Endometrial microvascular endothelial cells (primary cell): Measurements from ENCODE around the gene ZNF28. TPM values are rescaled to one million over a fixed set of nuclear protein-coding genes. Genes with fewer than 3 reads are reported as not detected.
"Not testable (repeated sequence)": the region's sequence is repeated elsewhere in the genome, so short reads cannot be mapped to it uniquely, and the experiment has no call there.

ENCODE experiments used
- in situ Hi-C: cut with HindIII; loops from 2 replicates; pipeline ENCODE4 v1.10.0; 2017; ENCODE audit warnings: low sequenced_read_pairs, low pct_unique_long_range_greater_than_20kb; ENCODE audit errors: inconsistent ontology term
- total RNA-seq: library from RNA; depleted of rRNA; stranded (reverse); fragments of >200 nt; gene quantifications from one replicate; pipeline ENCODE4 v1.2.3, GENCODE V29; 2015; ENCODE audit errors: inconsistent ontology term

ZNF28 gene
- 8.5 TPM for total RNA-seq

DNA sequence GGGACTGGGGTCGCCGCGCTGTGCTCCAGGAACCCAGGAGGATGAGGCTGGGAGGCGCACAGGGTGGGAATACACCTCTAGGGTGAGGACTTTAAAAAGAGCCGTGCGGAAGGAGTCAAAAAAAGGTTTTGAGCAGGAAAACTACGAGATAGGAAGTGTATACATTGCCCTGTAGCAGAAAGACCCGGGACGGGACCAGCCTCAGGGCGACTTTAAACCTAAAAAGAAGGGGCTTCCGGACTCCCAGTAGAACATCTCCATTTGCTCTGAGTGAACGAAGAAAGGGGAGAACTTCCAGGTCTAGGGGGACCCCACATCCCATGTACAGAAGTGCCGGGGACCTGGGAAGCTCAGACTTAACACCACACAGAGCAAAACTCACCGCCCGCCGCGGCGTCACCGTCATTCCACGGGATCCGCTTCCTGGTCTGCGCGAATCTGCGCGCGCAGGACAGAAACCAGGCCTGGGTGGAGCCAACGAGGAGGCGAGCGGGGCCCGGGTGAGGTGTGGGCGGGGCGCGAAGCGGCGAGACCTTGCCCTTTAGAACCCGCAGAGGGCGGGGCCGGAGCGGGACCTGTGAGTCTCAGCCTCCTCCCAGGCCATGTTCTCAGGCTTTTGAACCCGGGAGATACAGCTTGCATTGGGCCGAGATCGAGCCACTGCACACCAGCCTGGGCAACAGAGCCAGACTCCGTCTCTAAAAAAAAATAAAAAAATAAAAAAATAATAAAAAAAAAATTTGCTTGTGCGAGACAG, at the start of gene ZNF28:
ZNF28 (minus strand) TSS at position 430 of the 757 bp plus-strand sequence. CDS start 3,675 bp downstream, outside the sequence.
- in situ Hi-C loops: not testable (repeated sequence)

DNA sequence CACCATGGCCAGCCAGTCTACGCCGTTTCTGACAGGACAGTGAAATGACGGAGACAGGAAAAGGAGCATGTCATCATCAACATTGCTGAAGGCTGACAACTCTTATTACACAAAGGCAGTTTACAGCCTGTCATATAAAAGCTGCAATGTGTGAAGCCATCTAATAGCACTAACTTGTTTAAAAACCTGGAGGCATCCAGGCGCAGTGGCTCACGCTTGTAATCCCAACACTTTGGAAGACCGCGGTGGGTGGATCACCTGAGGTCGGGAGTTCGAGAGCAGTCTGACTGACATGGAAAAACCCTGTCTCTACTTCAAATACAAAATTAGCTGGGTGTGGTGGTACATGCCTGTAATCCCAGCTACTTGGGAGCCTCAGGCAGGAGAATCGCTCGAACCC, 46.6 kb upstream of the ZNF28 start:
- in situ Hi-C loops: not testable (repeated sequence)

GRCh38 chr19:52857378-52858191, 36.2 kb upstream of the ZNF28 start, which contains the start of gene ZNF468:
ZNF468 (minus strand) TSS chr19:52857619; CDS start chr19:52854272, 3,347 bp downstream.
- in situ Hi-C loops: not testable (repeated sequence)

DNA sequence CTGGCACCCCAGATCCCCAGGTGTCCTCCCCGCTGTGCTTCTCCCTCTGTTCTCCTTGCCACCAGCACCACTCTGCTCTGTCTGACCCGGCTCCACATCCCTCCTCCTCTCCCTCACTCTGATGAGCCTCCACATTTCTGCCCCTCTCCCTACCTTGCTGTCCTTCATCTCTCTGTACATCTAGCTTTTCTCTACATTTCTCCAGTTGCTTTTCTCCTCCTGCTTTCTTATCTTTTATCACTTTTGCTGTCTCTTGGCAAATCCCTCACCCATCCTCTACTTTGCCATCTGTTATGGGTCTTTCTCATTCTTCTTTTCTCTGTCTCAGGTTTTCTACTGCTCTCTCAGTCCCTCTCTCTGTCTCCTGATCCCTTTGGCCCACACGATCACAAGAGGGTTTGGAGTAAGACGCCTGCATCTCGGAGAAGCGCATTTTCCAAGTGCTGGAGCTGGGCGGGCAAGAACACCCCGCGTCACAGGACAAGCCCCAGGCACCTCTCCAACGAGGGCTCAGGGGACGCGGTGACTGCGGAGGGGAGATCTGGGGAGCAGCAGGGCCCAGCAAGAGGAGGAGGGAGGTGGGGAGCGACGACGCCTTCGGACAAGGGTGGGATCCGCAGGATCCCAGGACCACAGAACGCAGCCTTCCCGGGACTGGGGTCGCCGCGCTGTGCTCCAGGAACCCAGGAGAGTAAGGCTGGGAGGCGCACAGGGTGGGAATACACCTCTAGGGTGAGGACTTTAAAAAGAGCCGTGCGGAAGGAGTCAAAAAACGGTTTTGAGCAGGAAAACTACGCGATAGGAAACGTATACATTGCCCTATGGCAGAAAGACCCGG, 35.3 kb upstream of the ZNF28 start:
- in situ Hi-C loops: not testable (repeated sequence)

GRCh38 chr19:52847352-52847751, 25.9 kb upstream of the ZNF28 start:
- in situ Hi-C loops: not testable (repeated sequence)

- in situ Hi-C loops: not testable (repeated sequence)
Measured at GRCh38 chr19:52840825-52841465, 19.5 kb upstream of the ZNF28 start.

DNA sequence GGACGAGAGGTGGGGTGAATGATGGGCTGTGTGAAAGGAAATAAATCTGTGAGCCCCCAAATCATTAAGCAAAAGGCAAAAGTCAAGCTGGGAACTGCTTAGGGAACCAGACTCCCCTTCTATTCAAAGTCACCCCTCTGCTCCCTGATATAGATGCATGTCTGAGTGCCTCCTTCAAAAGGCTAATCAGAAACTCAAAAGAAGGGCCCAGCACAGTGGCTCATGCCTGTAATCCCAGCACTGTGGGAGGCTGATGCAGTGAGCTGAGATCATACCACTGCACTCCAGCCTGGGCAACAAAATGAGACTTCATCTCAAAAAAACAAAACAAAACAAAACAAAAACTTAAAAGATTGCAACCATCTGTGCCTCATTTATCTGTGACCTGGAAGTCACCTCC, 12.9 kb upstream of the ZNF28 start:
- in situ Hi-C loops: not testable (repeated sequence)

- in situ Hi-C loops: not testable (repeated sequence)
Measured at GRCh38 chr19:52833541-52833940, 12.1 kb upstream of the ZNF28 start.

- in situ Hi-C loops: not testable (repeated sequence)
Measured at GRCh38 chr19:52829866-52830265, 8.4 kb upstream of the ZNF28 start.

- in situ Hi-C loops: no loop called here
Measured at GRCh38 chr19:52825765-52826164, 4.3 kb upstream of the ZNF28 start.

DNA sequence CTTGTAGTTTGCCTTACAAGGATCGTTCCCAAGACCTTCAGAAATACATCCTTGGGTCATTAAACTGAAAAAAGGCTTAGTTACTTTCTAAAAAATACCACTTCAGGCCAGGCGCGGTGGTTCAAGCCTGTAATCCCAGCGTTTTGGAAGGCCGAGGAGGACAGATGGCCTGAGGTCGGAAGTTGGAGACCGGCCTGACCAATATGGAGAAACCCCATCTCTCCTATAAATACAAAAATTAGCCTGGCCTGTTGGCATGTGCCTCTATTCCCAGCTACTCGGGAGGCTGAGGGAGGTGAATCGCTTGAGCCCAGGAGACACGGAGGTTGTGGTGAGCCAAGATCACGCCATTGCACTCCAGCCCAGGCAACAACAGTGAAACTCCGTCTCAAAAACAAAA, 2.2 kb upstream of the ZNF28 start:
- in situ Hi-C loops: no loop called here

GRCh38 chr19:52820472-52821203, 795 bp downstream of the ZNF28 start:
- in situ Hi-C loops: not testable (repeated sequence)

DNA sequence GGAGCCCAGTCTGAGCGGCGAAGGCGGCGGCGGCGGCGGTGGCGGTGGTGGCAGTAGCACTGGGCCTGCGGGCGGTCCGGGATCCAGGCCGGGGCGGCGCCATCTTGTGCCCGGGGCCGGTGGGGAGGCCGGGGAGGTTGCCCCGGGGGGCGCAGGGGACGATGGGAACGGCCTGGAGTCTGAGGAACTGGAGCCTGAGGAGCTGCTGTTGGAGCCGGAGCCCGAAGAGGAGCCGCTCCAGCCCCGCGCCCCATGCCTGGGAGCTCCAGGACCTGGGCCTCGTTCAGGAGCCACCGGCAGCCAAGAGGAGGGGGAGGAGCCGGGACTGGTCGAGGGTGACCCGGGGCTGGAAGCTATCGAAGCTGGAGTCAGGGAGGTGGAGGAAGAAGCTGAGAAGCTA, 11.6 kb downstream of the ZNF28 start:
- in situ Hi-C loops: no loop called here

DNA sequence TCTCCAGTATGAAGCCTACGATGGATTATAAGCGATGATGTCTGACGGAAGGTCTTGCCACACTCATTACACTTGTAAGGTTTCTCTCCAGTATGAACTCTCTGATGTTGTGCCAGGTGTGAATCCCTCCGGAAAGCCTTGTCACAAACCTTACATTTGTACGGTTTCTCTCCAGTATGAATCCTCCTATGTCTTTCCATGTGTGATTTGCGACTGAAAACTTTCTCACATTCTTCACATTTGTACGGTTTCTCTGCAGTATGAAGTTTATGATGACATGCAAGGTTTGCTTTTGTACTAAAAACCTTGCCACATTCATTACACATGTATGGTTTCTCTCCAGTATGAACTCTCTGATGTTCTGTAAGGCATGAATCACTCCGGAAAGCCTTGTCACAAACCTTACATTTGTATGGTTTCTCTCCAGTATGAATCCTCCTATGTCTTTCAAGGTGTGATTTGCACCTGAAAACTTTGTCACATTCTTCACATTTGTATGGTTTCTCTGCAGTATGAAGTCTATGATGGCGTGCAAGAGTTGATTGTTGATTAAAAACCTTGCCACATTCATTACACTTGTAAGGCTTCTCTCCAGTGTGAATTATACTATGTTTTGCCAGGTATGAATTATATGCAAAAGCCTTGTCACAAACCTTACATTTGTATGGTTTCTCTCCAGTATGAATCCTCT, 21.3 kb downstream of the ZNF28 start:
- in situ Hi-C loops: not testable (repeated sequence)

DNA sequence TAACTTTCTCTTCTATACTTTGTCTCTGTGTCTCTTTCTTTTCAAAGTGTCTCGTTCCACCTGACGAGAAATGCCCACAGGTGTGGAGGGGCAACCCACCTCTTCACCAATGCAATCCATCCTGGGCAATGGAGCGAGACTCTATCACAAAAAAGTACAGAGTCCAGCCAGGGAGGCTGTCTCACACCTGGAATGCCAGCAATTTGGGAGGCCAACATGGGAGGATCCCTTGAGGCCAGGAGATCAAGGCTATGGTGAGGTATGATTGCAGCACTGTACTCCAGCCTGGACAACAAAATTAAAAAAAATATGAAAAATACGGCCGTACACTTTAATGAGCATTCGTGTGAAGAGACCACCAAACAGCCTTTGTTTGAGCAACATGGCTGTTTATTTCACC, 32.0 kb downstream of the ZNF28 start:
- in situ Hi-C loops: no loop called here

DNA sequence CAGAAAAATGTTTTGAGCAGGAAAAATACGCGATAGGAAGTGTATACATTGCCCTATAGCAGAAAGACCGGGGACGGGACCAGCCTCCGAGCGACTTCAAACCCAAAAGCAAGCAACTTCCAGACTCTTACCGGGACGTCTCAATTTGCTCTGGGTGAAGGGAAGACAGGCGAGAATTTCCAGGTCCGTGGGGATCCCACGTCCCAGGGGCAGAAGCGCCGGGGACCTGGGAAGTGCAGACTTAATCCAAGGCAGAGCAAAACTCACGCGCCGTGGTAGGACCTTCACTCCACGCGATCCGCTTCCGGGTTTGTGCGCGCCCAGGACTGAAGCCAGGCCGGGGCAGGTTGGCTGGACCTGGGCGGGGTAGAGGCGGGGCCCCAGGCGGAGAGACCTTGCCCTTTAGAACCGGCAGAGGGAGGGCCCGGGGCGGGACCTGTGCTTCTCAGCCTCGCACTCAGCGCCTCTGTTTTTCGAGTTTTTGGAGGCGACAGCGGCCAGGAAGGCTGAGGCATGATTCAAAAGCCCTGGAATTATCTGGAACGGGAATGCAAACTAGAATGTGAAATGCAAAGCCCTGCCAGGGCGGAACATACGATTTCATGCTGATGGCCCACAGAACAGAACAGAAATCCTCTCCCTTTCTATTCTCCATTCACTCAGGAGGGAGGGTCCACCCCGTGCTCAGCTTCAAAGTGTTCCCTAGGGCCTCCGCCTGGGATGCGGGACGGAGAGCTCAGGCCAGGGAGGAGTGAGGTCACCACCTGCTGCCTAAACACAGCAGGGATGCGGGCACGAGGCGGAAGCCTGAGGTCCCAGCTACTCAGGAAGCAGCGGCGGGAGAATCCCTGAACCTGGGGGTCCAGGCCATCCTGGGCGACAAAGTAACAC, 34.7 kb downstream of the ZNF28 start, which contains the start of gene ZNF600:
ZNF600 (minus strand) TSS at position 328 of the 891 bp plus-strand sequence. CDS start 7,903 bp downstream, outside the sequence.
- in situ Hi-C loops: not testable (repeated sequence)
